Measurements from ENCODE around the gene EYS.

The EYS gene

GRCh38 chr6:63797721-63798120 lies 1909.3 kb downstream of the EYS start:
- Histone ChIP-seq H3K4me3 (ENCODE audit: low read length) (no peak overlapping the region), H3K36me3 (ENCODE audit: insufficient read depth, low read length) (no peaks in the 10 kb centered on the region), H3K4me1 (ENCODE audit: control insufficient read depth, insufficient read depth, low read length) (peaks cover under 1% of the 10 kb centered on the region), H3K4me2 (ENCODE audit: low read length) (no peak overlapping the region), H3K9ac (ENCODE audit: low read depth, low read length) (no peak overlapping the region), H3K27me3 (ENCODE audit: control insufficient read depth, insufficient read depth, low read length) (no peaks in the 10 kb centered on the region), H3K9me3 (replicated peaks; ENCODE audit: low read length) (no peaks in the 10 kb centered on the region)

GRCh38 chr6:63795826-63796225 lies 1911.2 kb downstream of the EYS start:
- Histone ChIP-seq H3K4me2 (ENCODE audit: low read length) (no peak overlapping the region), H3K4me1 (ENCODE audit: control insufficient read depth, insufficient read depth, low read length) (no peaks in the 10 kb centered on the region), H3K9ac (ENCODE audit: low read depth, low read length) (no peak overlapping the region), H3K27me3 (ENCODE audit: control insufficient read depth, insufficient read depth, low read length) (no peaks in the 10 kb centered on the region), H3K36me3 (ENCODE audit: insufficient read depth, low read length) (no peaks in the 10 kb centered on the region), H3K9me3 (replicated peaks; ENCODE audit: low read length) (no peaks in the 10 kb centered on the region), H3K4me3 (ENCODE audit: low read length) (no peak overlapping the region)

- Histone ChIP-seq H3K9ac (ENCODE audit: low read depth, low read length) (no peak overlapping the region), H3K9me3 (replicated peaks; ENCODE audit: low read length) (no peaks in the 10 kb centered on the region), H3K4me3 (ENCODE audit: low read length) (no peak overlapping the region), H3K36me3 (ENCODE audit: insufficient read depth, low read length) (no peaks in the 10 kb centered on the region), H3K4me2 (ENCODE audit: low read length) (no peak overlapping the region), H3K27me3 (ENCODE audit: control insufficient read depth, insufficient read depth, low read length) (no peaks in the 10 kb centered on the region), H3K4me1 (ENCODE audit: control insufficient read depth, insufficient read depth, low read length) (no peaks in the 10 kb centered on the region)
Observed at GRCh38 chr6:63795006-63795405, 1912.0 kb downstream of the EYS start.

- H3K36me3 ChIP-seq (ENCODE audit: insufficient read depth, low read length), result no peaks in the 10 kb centered on the region
Observed at GRCh38 chr6:63793465-63794137, 1913.4 kb downstream of the EYS start.

GRCh38 chr6:63792736-63793464 lies 1914.1 kb downstream of the EYS start:
- Histone ChIP-seq H3K36me3 (ENCODE audit: insufficient read depth, low read length) (no peaks in the 10 kb centered on the region), H3K9me3 (replicated peaks; ENCODE audit: low read length) (no peaks in the 10 kb centered on the region), H3K4me2 (ENCODE audit: low read length) (no peak overlapping the region), H3K4me3 (ENCODE audit: low read length) (no peak overlapping the region), H3K27me3 (ENCODE audit: control insufficient read depth, insufficient read depth, low read length) (no peaks in the 10 kb centered on the region), H3K9ac (ENCODE audit: low read depth, low read length) (no peak overlapping the region), H3K4me1 (ENCODE audit: control insufficient read depth, insufficient read depth, low read length) (no peaks in the 10 kb centered on the region)

More at GRCh38 chr6:63793465-63794137, 1913.4 kb downstream of the EYS start:
- Histone ChIP-seq H3K9ac (ENCODE audit: low read depth, low read length) (no peak overlapping the region), H3K4me3 (ENCODE audit: low read length) (no peak overlapping the region), H3K27me3 (ENCODE audit: control insufficient read depth, insufficient read depth, low read length) (no peaks in the 10 kb centered on the region), H3K4me1 (ENCODE audit: control insufficient read depth, insufficient read depth, low read length) (no peaks in the 10 kb centered on the region), H3K9me3 (replicated peaks; ENCODE audit: low read length) (no peaks in the 10 kb centered on the region), H3K4me2 (ENCODE audit: low read length) (no peak overlapping the region)

- H3K4me1 ChIP-seq (ENCODE audit: control insufficient read depth, insufficient read depth, low read length), result peaks cover 6% of the 10 kb centered on the region
- H3K4me2 ChIP-seq (ENCODE audit: low read length), result no peak overlapping the region
Observed at GRCh38 chr6:63790334-63790733, 1916.7 kb downstream of the EYS start.

GRCh38 chr6:63789699-63790098 lies 1917.3 kb downstream of the EYS start:
- Histone ChIP-seq H3K9ac (ENCODE audit: low read depth, low read length) (no peak overlapping the region), H3K4me1 (ENCODE audit: control insufficient read depth, insufficient read depth, low read length) (peaks cover 6% of the 10 kb centered on the region), H3K4me2 (ENCODE audit: low read length) (no peak overlapping the region), H3K9me3 (replicated peaks; ENCODE audit: low read length) (no peaks in the 10 kb centered on the region), H3K4me3 (ENCODE audit: low read length) (no peak overlapping the region), H3K27me3 (ENCODE audit: control insufficient read depth, insufficient read depth, low read length) (no peaks in the 10 kb centered on the region), H3K36me3 (ENCODE audit: insufficient read depth, low read length) (no peaks in the 10 kb centered on the region)

More at GRCh38 chr6:63790334-63790733, 1916.7 kb downstream of the EYS start:
- Histone ChIP-seq H3K36me3 (ENCODE audit: insufficient read depth, low read length) (no peaks in the 10 kb centered on the region), H3K4me3 (ENCODE audit: low read length) (no peak overlapping the region), H3K9ac (ENCODE audit: low read depth, low read length) (no peak overlapping the region), H3K27me3 (ENCODE audit: control insufficient read depth, insufficient read depth, low read length) (no peaks in the 10 kb centered on the region), H3K9me3 (replicated peaks; ENCODE audit: low read length) (no peaks in the 10 kb centered on the region)

GRCh38 chr6:63788569-63788968 lies 1918.5 kb downstream of the EYS start:
- H3K4me2 ChIP-seq (ENCODE audit: low read length), result no peak overlapping the region
- H3K9ac ChIP-seq (ENCODE audit: low read depth, low read length), result no peak overlapping the region
- H3K36me3 ChIP-seq (ENCODE audit: insufficient read depth, low read length), result no peaks in the 10 kb centered on the region
- no peaks in the 10 kb centered on the region for H3K27me3 ChIP-seq (ENCODE audit: control insufficient read depth, insufficient read depth, low read length)
- no peak overlapping the region for H3K4me3 ChIP-seq (ENCODE audit: low read length)
- H3K4me1 ChIP-seq (ENCODE audit: control insufficient read depth, insufficient read depth, low read length), result peaks cover 6% of the 10 kb centered on the region
- H3K9me3 ChIP-seq (replicated peaks; ENCODE audit: low read length), result no peaks in the 10 kb centered on the region

GRCh38 chr6:63787021-63787420 lies 1920.0 kb downstream of the EYS start:
- H3K27me3 ChIP-seq (ENCODE audit: control insufficient read depth, insufficient read depth, low read length), result no peaks in the 10 kb centered on the region
- H3K4me1 ChIP-seq (ENCODE audit: control insufficient read depth, insufficient read depth, low read length), result peaks cover 6% of the 10 kb centered on the region
- no peak overlapping the region for H3K9ac ChIP-seq (ENCODE audit: low read depth, low read length)
- no peaks in the 10 kb centered on the region for H3K9me3 ChIP-seq (replicated peaks; ENCODE audit: low read length)
- H3K4me2 ChIP-seq (ENCODE audit: low read length), result no peak overlapping the region
- no peaks in the 10 kb centered on the region for H3K36me3 ChIP-seq (ENCODE audit: insufficient read depth, low read length)
- no peak overlapping the region for H3K4me3 ChIP-seq (ENCODE audit: low read length)

GRCh38 chr6:63785006-63785405 lies 1922.0 kb downstream of the EYS start:
- Histone ChIP-seq H3K4me3 (ENCODE audit: low read length) (no peak overlapping the region), H3K4me2 (ENCODE audit: low read length) (no peak overlapping the region), H3K9me3 (replicated peaks; ENCODE audit: low read length) (no peaks in the 10 kb centered on the region), H3K4me1 (ENCODE audit: control insufficient read depth, insufficient read depth, low read length) (peaks cover 6% of the 10 kb centered on the region), H3K27me3 (ENCODE audit: control insufficient read depth, insufficient read depth, low read length) (no peaks in the 10 kb centered on the region), H3K9ac (ENCODE audit: low read depth, low read length) (no peak overlapping the region), H3K36me3 (ENCODE audit: insufficient read depth, low read length) (no peaks in the 10 kb centered on the region)

GRCh38 chr6:63783096-63783495 lies 1923.9 kb downstream of the EYS start:
- Histone ChIP-seq H3K9ac (ENCODE audit: low read depth, low read length) (no peak overlapping the region), H3K36me3 (ENCODE audit: insufficient read depth, low read length) (no peaks in the 10 kb centered on the region), H3K4me1 (ENCODE audit: control insufficient read depth, insufficient read depth, low read length) (peaks cover 6% of the 10 kb centered on the region)

GRCh38 chr6:63774961-63775360 lies 1932.1 kb downstream of the EYS start:
- no peak overlapping the region for H3K4me2 ChIP-seq (ENCODE audit: low read length)
- H3K27me3 ChIP-seq (ENCODE audit: control insufficient read depth, insufficient read depth, low read length), result no peaks in the 10 kb centered on the region

More at GRCh38 chr6:63783096-63783495, 1923.9 kb downstream of the EYS start:
- no peaks in the 10 kb centered on the region for H3K27me3 ChIP-seq (ENCODE audit: control insufficient read depth, insufficient read depth, low read length)
- no peaks in the 10 kb centered on the region for H3K9me3 ChIP-seq (replicated peaks; ENCODE audit: low read length)
- H3K4me2 ChIP-seq (ENCODE audit: low read length), result no peak overlapping the region
- no peak overlapping the region for H3K4me3 ChIP-seq (ENCODE audit: low read length)

More at GRCh38 chr6:63774961-63775360, 1932.1 kb downstream of the EYS start:
- no peak overlapping the region for H3K4me3 ChIP-seq (ENCODE audit: low read length)
- no peaks in the 10 kb centered on the region for H3K9me3 ChIP-seq (replicated peaks; ENCODE audit: low read length)
- peaks cover 3% of the 10 kb centered on the region for H3K4me1 ChIP-seq (ENCODE audit: control insufficient read depth, insufficient read depth, low read length)
- H3K9ac ChIP-seq (ENCODE audit: low read depth, low read length), result no peak overlapping the region
- H3K36me3 ChIP-seq (ENCODE audit: insufficient read depth, low read length), result no peaks in the 10 kb centered on the region

Data from skeletal muscle satellite cell (primary cell).